WERI-Rb-1 (cell line): ENCODE results near the gene TSHR.

Source experiments
- DNase-seq: peaks from one replicate; pipeline ENCODE4 v3.0.0-alpha.2; 2020
- H3K27ac ChIP-seq: fragments of 250-450 bp; sonication (Bioruptor Pico); 2 replicates; pipeline ENCODE4 v1.5.1; 2020; ENCODE audit warnings: mild to moderate bottlenecking, moderate library complexity
- H3K27me3 ChIP-seq: fragments of 250-450 bp; sonication (Bioruptor Pico); 2 replicates; pipeline ENCODE4 v1.5.1; 2021; ENCODE audit warnings: mild to moderate bottlenecking, low read depth, moderate library complexity; ENCODE audit not compliant: insufficient read depth, severe bottlenecking
- H3K36me3 ChIP-seq: fragments of 250-450 bp; sonication (Bioruptor Pico); 2 replicates; pipeline ENCODE4 v1.5.1; 2020; ENCODE audit warnings: mild to moderate bottlenecking, moderate library complexity
- H3K4me3 ChIP-seq: 2 replicates; pipeline ENCODE4 v1.5.1; 2011; ENCODE audit warnings: low read depth, mild to moderate bottlenecking, control low read depth, low read length
- H3K9me3 ChIP-seq: fragments of 250-450 bp; sonication (Bioruptor Pico); 2 replicates; pipeline ENCODE4 v1.5.1; 2021; ENCODE audit warnings: mild to moderate bottlenecking, moderate library complexity; ENCODE audit not compliant: severe bottlenecking
- TF ChIP-seq, protein P1 (sequence below): IDR thresholded peaks from 2 replicates; pipeline ENCODE4 v1.5.1; 2011; ENCODE audit warnings: low read depth, mild to moderate bottlenecking, control low read depth, inconsistent platforms, low read length

TSHR gene

DNA sequence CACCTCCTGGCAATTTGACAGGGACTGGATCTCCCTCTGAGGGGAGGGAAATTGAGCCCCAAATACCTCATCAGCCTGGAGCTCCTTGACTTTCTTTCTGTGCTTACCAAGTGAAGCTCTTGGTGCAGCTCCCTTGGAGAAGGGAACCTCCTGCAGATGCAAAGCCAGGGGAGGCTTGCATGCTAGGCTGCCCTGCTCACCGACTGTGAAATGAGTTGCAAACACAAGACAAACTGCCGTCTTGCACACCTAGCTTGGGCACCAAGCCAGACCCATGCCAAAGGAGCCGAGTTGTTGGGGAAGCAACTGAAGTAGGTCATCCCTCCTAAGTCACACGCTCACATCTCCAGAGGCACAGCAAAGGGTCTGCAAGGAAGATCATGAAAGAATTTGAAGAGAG, 170.1 kb downstream of the TSHR start:
- H3K4me3 ChIP-seq, result no peak overlapping the region
- no peak for DNase-seq
- no peaks in the 10 kb centered on the region for H3K9me3 ChIP-seq
- TF ChIP-seq, protein P1, sequence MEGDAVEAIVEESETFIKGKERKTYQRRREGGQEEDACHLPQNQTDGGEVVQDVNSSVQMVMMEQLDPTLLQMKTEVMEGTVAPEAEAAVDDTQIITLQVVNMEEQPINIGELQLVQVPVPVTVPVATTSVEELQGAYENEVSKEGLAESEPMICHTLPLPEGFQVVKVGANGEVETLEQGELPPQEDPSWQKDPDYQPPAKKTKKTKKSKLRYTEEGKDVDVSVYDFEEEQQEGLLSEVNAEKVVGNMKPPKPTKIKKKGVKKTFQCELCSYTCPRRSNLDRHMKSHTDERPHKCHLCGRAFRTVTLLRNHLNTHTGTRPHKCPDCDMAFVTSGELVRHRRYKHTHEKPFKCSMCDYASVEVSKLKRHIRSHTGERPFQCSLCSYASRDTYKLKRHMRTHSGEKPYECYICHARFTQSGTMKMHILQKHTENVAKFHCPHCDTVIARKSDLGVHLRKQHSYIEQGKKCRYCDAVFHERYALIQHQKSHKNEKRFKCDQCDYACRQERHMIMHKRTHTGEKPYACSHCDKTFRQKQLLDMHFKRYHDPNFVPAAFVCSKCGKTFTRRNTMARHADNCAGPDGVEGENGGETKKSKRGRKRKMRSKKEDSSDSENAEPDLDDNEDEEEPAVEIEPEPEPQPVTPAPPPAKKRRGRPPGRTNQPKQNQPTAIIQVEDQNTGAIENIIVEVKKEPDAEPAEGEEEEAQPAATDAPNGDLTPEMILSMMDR, result no peak
- no peaks in the 10 kb centered on the region for H3K27me3 ChIP-seq
- no peak overlapping the region for H3K27ac ChIP-seq
- H3K36me3 ChIP-seq, result no peaks in the 10 kb centered on the region

DNA sequence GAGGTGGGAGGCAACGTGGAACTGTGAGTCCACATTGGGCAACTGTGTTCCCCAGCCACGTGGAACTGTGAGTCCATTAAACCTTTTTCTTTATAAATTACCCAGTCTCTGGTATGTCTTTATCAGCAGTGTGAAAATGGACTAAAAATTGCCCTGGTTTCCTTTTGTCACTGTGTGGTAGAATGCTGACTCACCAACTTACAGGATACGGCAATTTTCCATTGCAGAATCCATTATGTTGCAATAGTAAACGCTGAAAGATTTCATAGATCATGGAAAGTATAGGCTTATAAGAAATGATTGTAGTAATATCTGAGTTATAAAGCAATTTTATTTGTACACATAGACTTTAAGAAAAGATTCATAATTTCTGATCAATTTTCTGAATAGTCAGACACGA, 172.4 kb downstream of the TSHR start:
- Histone ChIP-seq H3K9me3 (no peaks in the 10 kb centered on the region), H3K27me3 (no peaks in the 10 kb centered on the region), H3K36me3 (no peaks in the 10 kb centered on the region), H3K4me3 (no peak overlapping the region), H3K27ac (no peak overlapping the region)
- no peak for DNase-seq
- TF ChIP-seq, protein P1, result no peak

DNA sequence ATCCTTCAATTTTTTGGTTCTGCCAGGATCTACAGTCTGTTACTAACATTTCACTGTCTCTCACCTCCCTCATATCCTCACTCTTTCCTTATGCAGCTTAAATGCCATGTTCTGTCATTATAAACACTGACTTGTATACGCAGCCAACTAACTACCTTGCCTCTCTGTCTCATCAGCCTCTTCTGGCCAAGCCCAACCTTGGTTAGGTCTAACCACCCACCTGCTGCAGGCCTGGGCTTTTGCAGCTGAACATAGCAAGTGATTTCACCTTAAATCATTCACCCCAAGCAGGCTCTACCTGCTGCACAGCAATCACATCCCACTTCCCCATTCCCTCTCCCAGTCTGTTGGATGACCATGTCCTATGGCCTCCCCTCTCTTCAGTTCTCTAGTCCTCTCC, 173.8 kb downstream of the TSHR start:
- no peaks in the 10 kb centered on the region for H3K27me3 ChIP-seq
- TF ChIP-seq, protein P1, result no peak
- no peak overlapping the region for H3K27ac ChIP-seq
- H3K4me3 ChIP-seq, result no peak overlapping the region
- no peaks in the 10 kb centered on the region for H3K36me3 ChIP-seq
- DNase-seq, result no peak
- no peaks in the 10 kb centered on the region for H3K9me3 ChIP-seq

DNA sequence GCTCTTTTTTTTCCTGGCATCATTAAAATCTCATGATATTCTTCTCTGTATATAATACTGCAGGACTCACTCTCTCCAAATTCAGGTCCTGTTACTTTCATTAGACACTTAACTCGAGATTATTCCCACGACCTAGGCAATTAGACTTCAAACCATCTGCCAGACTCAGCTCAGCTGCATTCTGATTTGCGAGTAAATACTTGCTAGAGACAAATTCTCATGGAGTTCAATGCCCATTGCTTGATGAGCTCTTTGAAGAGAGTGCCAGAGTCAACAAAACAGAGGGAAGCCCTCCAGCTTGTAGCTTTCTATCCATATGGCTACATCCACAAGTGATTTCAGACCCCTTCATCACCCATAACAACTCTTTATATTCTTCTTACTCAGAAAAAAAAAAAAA, 177.0 kb downstream of the TSHR start:
- Histone ChIP-seq H3K36me3 (no peaks in the 10 kb centered on the region), H3K27me3 (no peaks in the 10 kb centered on the region), H3K4me3 (no peak overlapping the region), H3K27ac (no peak overlapping the region), H3K9me3 (peaks cover 6% of the 10 kb centered on the region)
- DNase-seq, result no peak
- TF ChIP-seq, protein P1, result no peak

DNA sequence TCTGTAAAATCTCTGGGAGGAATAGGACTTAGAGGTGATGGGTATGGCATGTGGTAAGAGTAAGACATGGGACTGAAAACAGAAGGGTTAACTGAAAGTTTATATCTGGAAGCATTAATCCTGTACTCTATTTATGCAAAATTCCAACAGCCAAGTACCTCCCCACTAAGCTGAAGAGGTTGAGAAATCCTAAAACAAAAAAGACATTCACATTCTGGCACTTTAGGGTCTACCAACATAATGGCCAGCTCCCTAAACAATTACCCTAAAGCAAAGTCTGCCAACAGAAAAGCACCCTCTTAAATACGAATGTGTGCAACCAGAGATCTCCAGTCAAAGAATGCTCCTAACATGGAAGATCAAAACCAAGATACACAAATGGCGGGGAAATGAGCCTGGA, 178.0 kb downstream of the TSHR start:
- Histone ChIP-seq H3K9me3 (peaks cover 6% of the 10 kb centered on the region), H3K27ac (no peak overlapping the region), H3K4me3 (no peak overlapping the region), H3K36me3 (no peaks in the 10 kb centered on the region), H3K27me3 (no peaks in the 10 kb centered on the region)
- TF ChIP-seq, protein P1, result no peak
- DNase-seq, result no peak

DNA sequence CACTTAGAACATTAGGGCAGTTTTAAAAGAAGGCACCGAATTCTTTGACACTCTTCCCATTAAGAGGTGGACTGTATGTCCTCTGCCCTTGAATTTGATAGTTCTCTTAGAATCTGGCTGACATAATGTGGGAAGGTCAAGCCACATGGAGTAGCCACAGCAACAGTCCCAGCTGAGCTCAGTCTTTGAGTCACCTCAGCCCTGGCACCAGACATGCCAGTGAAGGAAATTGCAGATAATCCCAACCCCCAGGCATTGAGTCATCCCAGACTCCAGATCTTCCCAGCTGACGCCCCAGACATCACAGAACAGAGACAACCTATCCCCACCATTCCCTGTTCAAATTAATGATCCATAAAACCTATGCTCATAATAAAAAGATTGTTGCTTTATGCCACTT, 181.9 kb downstream of the TSHR start:
- H3K4me3 ChIP-seq, result no peak overlapping the region

More for the DNA sequence above, 181.9 kb downstream of the TSHR start:
- TF ChIP-seq, protein P1, result no peak
- Histone ChIP-seq H3K27ac (no peak overlapping the region), H3K27me3 (no peaks in the 10 kb centered on the region), H3K9me3 (peaks cover 6% of the 10 kb centered on the region), H3K36me3 (no peaks in the 10 kb centered on the region)
- no peak for DNase-seq
